ENCODE measurements around the gene BAD.

BAD gene

GRCh38 chr11:64284962-64285884 is 758 bp upstream of the BAD start, which contains the start of gene GPR137:
Gene GPR137, plus strand, starts transcription at chr11:64285848. Its CDS starts 677 bp downstream, at chr11:64286525.
- DNase-seq (ENCODE audit: low spot score), result peak; percentile 90
- Mint-ChIP-seq H3K4me3 (peak within 1 kb of the TSS; percentile 89), H3K27ac (peak within 1 kb of the TSS; percentile 91), H3K27me3 (ENCODE audit: low read depth) (peaks cover 6% of the 10 kb centered on the region), H3K9me3 (no peaks in the 10 kb centered on the region), H3K36me3 (ENCODE audit: low read depth) (peaks cover 6% of the 10 kb centered on the region), H3K4me1 (ENCODE audit: low read depth) (peaks cover 15% of the 10 kb centered on the region)

- no peaks in the 10 kb centered on the region for H3K27me3 Mint-ChIP-seq (ENCODE audit: low read depth)
- peak overlapping the region; percentile 28 for H3K27ac Mint-ChIP-seq
- peak overlapping the region; percentile 84 for H3K4me3 Mint-ChIP-seq
- peaks cover 14% of the 10 kb centered on the region for H3K36me3 Mint-ChIP-seq (ENCODE audit: low read depth)
- no peaks in the 10 kb centered on the region for H3K9me3 Mint-ChIP-seq
- no peak for DNase-seq (ENCODE audit: low spot score)
- peaks cover 15% of the 10 kb centered on the region for H3K4me1 Mint-ChIP-seq (ENCODE audit: low read depth)
Measured at GRCh38 chr11:64283092-64283491, 1.4 kb downstream of the BAD start.

GRCh38 chr11:64281957-64282770 is 2.3 kb downstream of the BAD start:
- Mint-ChIP-seq H3K4me1 (ENCODE audit: low read depth) (peaks cover 15% of the 10 kb centered on the region), H3K36me3 (ENCODE audit: low read depth) (peaks cover 14% of the 10 kb centered on the region), H3K9me3 (no peaks in the 10 kb centered on the region), H3K27ac (no peak overlapping the region), H3K27me3 (ENCODE audit: low read depth) (no peaks in the 10 kb centered on the region), H3K4me3 (no peak overlapping the region)
- no peak for DNase-seq (ENCODE audit: low spot score)

GRCh38 chr11:64278576-64279190 is 5.8 kb downstream of the BAD start:
- H3K4me3 Mint-ChIP-seq, result no peak overlapping the region
- no peak overlapping the region for H3K27ac Mint-ChIP-seq
- H3K36me3 Mint-ChIP-seq (ENCODE audit: low read depth), result peaks cover 14% of the 10 kb centered on the region

GRCh38 chr11:64276653-64277431 is 7.6 kb downstream of the BAD start:
- DNase-seq (ENCODE audit: low spot score), result no peak
- peaks cover 5% of the 10 kb centered on the region for H3K4me1 Mint-ChIP-seq (ENCODE audit: low read depth)
- H3K4me3 Mint-ChIP-seq, result no peak overlapping the region
- peaks cover 12% of the 10 kb centered on the region for H3K36me3 Mint-ChIP-seq (ENCODE audit: low read depth)
- H3K27ac Mint-ChIP-seq, result no peak overlapping the region
- H3K27me3 Mint-ChIP-seq (ENCODE audit: low read depth), result no peaks in the 10 kb centered on the region
- H3K9me3 Mint-ChIP-seq, result no peaks in the 10 kb centered on the region

More at GRCh38 chr11:64278576-64279190, 5.8 kb downstream of the BAD start:
- DNase-seq (ENCODE audit: low spot score), result no peak
- H3K9me3 Mint-ChIP-seq, result no peaks in the 10 kb centered on the region
- no peaks in the 10 kb centered on the region for H3K27me3 Mint-ChIP-seq (ENCODE audit: low read depth)
- peaks cover 6% of the 10 kb centered on the region for H3K4me1 Mint-ChIP-seq (ENCODE audit: low read depth)

GRCh38 chr11:64275841-64276240 is 8.6 kb downstream of the BAD start:
- peaks cover 7% of the 10 kb centered on the region for H3K4me1 Mint-ChIP-seq (ENCODE audit: low read depth)
- H3K4me3 Mint-ChIP-seq, result no peak overlapping the region
- no peak overlapping the region for H3K27ac Mint-ChIP-seq
- no peaks in the 10 kb centered on the region for H3K9me3 Mint-ChIP-seq
- no peaks in the 10 kb centered on the region for H3K27me3 Mint-ChIP-seq (ENCODE audit: low read depth)
- DNase-seq (ENCODE audit: low spot score), result no peak
- H3K36me3 Mint-ChIP-seq (ENCODE audit: low read depth), result peaks cover 8% of the 10 kb centered on the region

GRCh38 chr11:64275031-64275800 is 9.2 kb downstream of the BAD start:
- no peak for DNase-seq (ENCODE audit: low spot score)
- H3K9me3 Mint-ChIP-seq, result no peaks in the 10 kb centered on the region
- no peaks in the 10 kb centered on the region for H3K27me3 Mint-ChIP-seq (ENCODE audit: low read depth)
- peaks cover 8% of the 10 kb centered on the region for H3K4me1 Mint-ChIP-seq (ENCODE audit: low read depth)
- H3K27ac Mint-ChIP-seq, result no peak overlapping the region
- H3K36me3 Mint-ChIP-seq (ENCODE audit: low read depth), result peaks cover 9% of the 10 kb centered on the region
- H3K4me3 Mint-ChIP-seq, result no peak overlapping the region

- Mint-ChIP-seq H3K27me3 (ENCODE audit: low read depth) (no peaks in the 10 kb centered on the region), H3K4me3 (peak overlapping the region; percentile 96), H3K9me3 (no peaks in the 10 kb centered on the region), H3K27ac (peak overlapping the region; percentile 96), H3K36me3 (ENCODE audit: low read depth) (peaks cover 7% of the 10 kb centered on the region), H3K4me1 (ENCODE audit: low read depth) (peaks cover 24% of the 10 kb centered on the region)
- DNase-seq (ENCODE audit: low spot score), result peak; percentile 98
Measured at GRCh38 chr11:64269540-64270220, 14.8 kb downstream of the BAD start.

- Mint-ChIP-seq H3K27me3 (ENCODE audit: low read depth) (no peaks in the 10 kb centered on the region), H3K4me3 (peak overlapping the region; percentile 96), H3K9me3 (no peaks in the 10 kb centered on the region), H3K36me3 (ENCODE audit: low read depth) (peaks cover 7% of the 10 kb centered on the region), H3K4me1 (ENCODE audit: low read depth) (peaks cover 24% of the 10 kb centered on the region), H3K27ac (peak overlapping the region; percentile 96)
- DNase-seq (ENCODE audit: low spot score), result peak; percentile 58
Measured at GRCh38 chr11:64268893-64269539, 15.4 kb downstream of the BAD start.

- Mint-ChIP-seq H3K9me3 (no peaks in the 10 kb centered on the region), H3K27ac (peak overlapping the region; percentile 96), H3K4me3 (peak overlapping the region; percentile 96), H3K4me1 (ENCODE audit: low read depth) (peaks cover 24% of the 10 kb centered on the region), H3K27me3 (ENCODE audit: low read depth) (no peaks in the 10 kb centered on the region), H3K36me3 (ENCODE audit: low read depth) (peaks cover 7% of the 10 kb centered on the region)
- DNase-seq (ENCODE audit: low spot score), result no peak
Measured at GRCh38 chr11:64268025-64268892, 16.2 kb downstream of the BAD start.

GRCh38 chr11:64267207-64267945 is 17.1 kb downstream of the BAD start:
- H3K4me1 Mint-ChIP-seq (ENCODE audit: low read depth), result peaks cover 23% of the 10 kb centered on the region
- H3K4me3 Mint-ChIP-seq, result no peak overlapping the region
- no peaks in the 10 kb centered on the region for H3K27me3 Mint-ChIP-seq (ENCODE audit: low read depth)
- H3K36me3 Mint-ChIP-seq (ENCODE audit: low read depth), result peaks cover 9% of the 10 kb centered on the region
- DNase-seq (ENCODE audit: low spot score), result no peak
- no peaks in the 10 kb centered on the region for H3K9me3 Mint-ChIP-seq
- peak overlapping the region; percentile 96 for H3K27ac Mint-ChIP-seq
